ENCODE data around the gene NKX1-1.
A peak's percentile ranks its signal among the peaks of the same experiment; 100 is the strongest.

The NKX1-1 gene

GRCh38 chr4:1357356-1358248 lies 48.6 kb downstream of the NKX1-1 start:
- TF ChIP-seq EZH2phosphoT487 (IDR thresholded peaks at IDR 0.05; ENCODE audit: borderline replicate concordance, low read length) (no peak), CTCF (IDR thresholded peaks at IDR 0.05; ENCODE audit: low read depth, low read length, poor library complexity, severe bottlenecking) (no peak)
- no peak overlapping the region for H3K4me2 ChIP-seq (ENCODE audit: low read length)
- H3F3A ChIP-seq (ENCODE audit: control insufficient read depth, insufficient read depth): no peaks in the 10 kb centered on the region
- no peaks in the 10 kb centered on the region for H3K9me2 ChIP-seq (replicated peaks; ENCODE audit: control insufficient read depth, low read length)
- no peaks in the 10 kb centered on the region for H3K4me1 ChIP-seq (ENCODE audit: control insufficient read depth, low read length)
- no peak overlapping the region for H3K4me3 ChIP-seq (ENCODE audit: low read length)
- no peaks in the 10 kb centered on the region for H3K9me3 ChIP-seq (ENCODE audit: control insufficient read depth, insufficient read depth, low read length)
- H3K27ac ChIP-seq (ENCODE audit: low read depth, low read length): no peak overlapping the region
- no peaks in the 10 kb centered on the region for H3K79me2 ChIP-seq (ENCODE audit: control insufficient read depth, low read length)
- H3K27me3 ChIP-seq (ENCODE audit: control insufficient read depth, low read length): no peaks in the 10 kb centered on the region
- no peaks in the 10 kb centered on the region for H4K20me1 ChIP-seq (ENCODE audit: control insufficient read depth, insufficient read depth, low read depth, low read length)
- H3K36me3 ChIP-seq (ENCODE audit: control insufficient read depth, low read length): peaks cover 7% of the 10 kb centered on the region; the same call in 1 of the 2 replicates

- Histone ChIP-seq H3K4me3 (ENCODE audit: low read length) (no peak overlapping the region), H3K27me3 (ENCODE audit: control insufficient read depth, low read length) (no peaks in the 10 kb centered on the region), H3K27ac (ENCODE audit: low read depth, low read length) (no peak overlapping the region), H3K36me3 (ENCODE audit: control insufficient read depth, low read length) (peaks cover 18% of the 10 kb centered on the region), H3K9me2 (replicated peaks; ENCODE audit: control insufficient read depth, low read length) (no peaks in the 10 kb centered on the region), H3K9me3 (ENCODE audit: control insufficient read depth, insufficient read depth, low read length) (no peaks in the 10 kb centered on the region), H3K4me1 (ENCODE audit: control insufficient read depth, low read length) (peaks cover 6% of the 10 kb centered on the region), H3K79me2 (ENCODE audit: control insufficient read depth, low read length) (no peaks in the 10 kb centered on the region), H3F3A (ENCODE audit: control insufficient read depth, insufficient read depth) (no peaks in the 10 kb centered on the region), H3K4me2 (ENCODE audit: low read length) (no peak overlapping the region), H4K20me1 (ENCODE audit: control insufficient read depth, insufficient read depth, low read depth, low read length) (no peaks in the 10 kb centered on the region)
- TF ChIP-seq EZH2phosphoT487 (IDR thresholded peaks at IDR 0.05; ENCODE audit: borderline replicate concordance, low read length) (no peak), CTCF (IDR thresholded peaks at IDR 0.05; ENCODE audit: low read depth, low read length, poor library complexity, severe bottlenecking) (peak; percentile 78)
Observed at GRCh38 chr4:1356181-1356998, 49.9 kb downstream of the NKX1-1 start.

GRCh38 chr4:1355378-1355777 lies 50.9 kb downstream of the NKX1-1 start:
- Histone ChIP-seq H3F3A (ENCODE audit: control insufficient read depth, insufficient read depth) (no peaks in the 10 kb centered on the region), H3K4me3 (ENCODE audit: low read length) (no peak overlapping the region), H3K9me2 (replicated peaks; ENCODE audit: control insufficient read depth, low read length) (no peaks in the 10 kb centered on the region), H3K9me3 (ENCODE audit: control insufficient read depth, insufficient read depth, low read length) (no peaks in the 10 kb centered on the region), H3K27ac (ENCODE audit: low read depth, low read length) (no peak overlapping the region), H3K27me3 (ENCODE audit: control insufficient read depth, low read length) (no peaks in the 10 kb centered on the region), H3K36me3 (ENCODE audit: control insufficient read depth, low read length) (peaks cover 18% of the 10 kb centered on the region), H3K4me1 (ENCODE audit: control insufficient read depth, low read length) (peaks cover 6% of the 10 kb centered on the region), H3K4me2 (ENCODE audit: low read length) (no peak overlapping the region), H3K79me2 (ENCODE audit: control insufficient read depth, low read length) (no peaks in the 10 kb centered on the region), H4K20me1 (ENCODE audit: control insufficient read depth, insufficient read depth, low read depth, low read length) (no peaks in the 10 kb centered on the region)
- no peak for TF ChIP-seq CTCF (IDR thresholded peaks at IDR 0.05; ENCODE audit: low read depth, low read length, poor library complexity, severe bottlenecking)
- TF ChIP-seq EZH2phosphoT487 (IDR thresholded peaks at IDR 0.05; ENCODE audit: borderline replicate concordance, low read length): no peak
